HG03342 (cell line): Measurements from ENCODE around the gene PRR13.
"Not testable (repeated sequence)": the region's sequence is repeated elsewhere in the genome, so short reads cannot be mapped to it uniquely, and the experiment has no call there.

ENCODE experiments used
- ATAC-seq: cut with Tn5 transposase; IDR thresholded peaks from one replicate; pipeline ENCODE4 v1.9.1; 2021; ENCODE audit warnings: mild to moderate bottlenecking, moderate library complexity; ENCODE audit not compliant: unreplicated experiment

PRR13 gene

GRCh38 chr12:53435326-53435725 lies 6.2 kb upstream of the PRR13 start:
- ATAC-seq = not testable (repeated sequence)

- not testable (repeated sequence) for ATAC-seq
Observed at GRCh38 chr12:53439582-53439981, 2.0 kb upstream of the PRR13 start.

- ATAC-seq = no peak
Observed at GRCh38 chr12:53443955-53444354, 2.4 kb downstream of the PRR13 start.

GRCh38 chr12:53444593-53445325 lies 3.2 kb downstream of the PRR13 start:
- not testable (repeated sequence) for ATAC-seq

- no peak for ATAC-seq
Observed at GRCh38 chr12:53450936-53451335, 9.4 kb downstream of the PRR13 start.

- ATAC-seq = peak; percentile 94
Observed at GRCh38 chr12:53451661-53452158, 10.2 kb downstream of the PRR13 start, which contains the start of gene PCBP2. Gene PCBP2 (plus strand): TSS chr12:53452102. CDS start chr12:53454801, 2,699 bp downstream.

GRCh38 chr12:53452159-53453077 lies 10.9 kb downstream of the PRR13 start:
- peak; percentile 29 for ATAC-seq

- ATAC-seq = no peak
Observed at GRCh38 chr12:53453953-53454640, 12.6 kb downstream of the PRR13 start.

GRCh38 chr12:53454707-53455106 lies 13.2 kb downstream of the PRR13 start:
- no peak for ATAC-seq

GRCh38 chr12:53456654-53457366 lies 15.3 kb downstream of the PRR13 start:
- ATAC-seq = no peak

GRCh38 chr12:53459097-53459496 lies 17.6 kb downstream of the PRR13 start:
- ATAC-seq = no peak

GRCh38 chr12:53461059-53461458 lies 19.5 kb downstream of the PRR13 start:
- no peak for ATAC-seq

GRCh38 chr12:53461591-53461990 lies 20.1 kb downstream of the PRR13 start:
- ATAC-seq = no peak

- ATAC-seq = no peak
Observed at GRCh38 chr12:53462935-53463334, 21.4 kb downstream of the PRR13 start.

GRCh38 chr12:53463802-53464560 lies 22.4 kb downstream of the PRR13 start:
- ATAC-seq = no peak

GRCh38 chr12:53464685-53465418 lies 23.3 kb downstream of the PRR13 start:
- ATAC-seq = no peak

- ATAC-seq = no peak
Observed at GRCh38 chr12:53465679-53466078, 24.1 kb downstream of the PRR13 start.

- no peak for ATAC-seq
Observed at GRCh38 chr12:53466640-53467039, 25.1 kb downstream of the PRR13 start.

- ATAC-seq = no peak
Observed at GRCh38 chr12:53467082-53467481, 25.5 kb downstream of the PRR13 start.
